ENCODE measurements around the gene RELCH.

DNA sequence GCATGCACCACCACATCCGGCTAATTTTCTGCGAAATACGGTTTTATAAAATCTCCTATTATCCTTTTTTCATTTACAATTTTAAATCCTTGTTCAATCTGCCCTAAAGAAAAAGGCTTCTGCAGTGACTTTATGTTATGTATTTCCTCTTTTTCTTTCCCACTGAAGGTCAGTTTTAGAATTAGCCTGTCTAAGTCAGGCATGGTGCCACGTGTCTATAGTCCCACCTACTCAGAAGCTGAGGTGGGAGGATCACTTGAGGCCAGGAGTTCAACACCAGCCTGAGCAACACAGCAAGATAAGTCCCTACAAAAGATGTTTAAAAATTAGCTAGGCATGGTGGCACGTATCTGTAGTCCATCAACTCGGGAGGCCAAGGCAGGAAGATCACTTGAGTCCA, 98.2 kb downstream of the RELCH start:
- TF ChIP-seq, protein P1, sequence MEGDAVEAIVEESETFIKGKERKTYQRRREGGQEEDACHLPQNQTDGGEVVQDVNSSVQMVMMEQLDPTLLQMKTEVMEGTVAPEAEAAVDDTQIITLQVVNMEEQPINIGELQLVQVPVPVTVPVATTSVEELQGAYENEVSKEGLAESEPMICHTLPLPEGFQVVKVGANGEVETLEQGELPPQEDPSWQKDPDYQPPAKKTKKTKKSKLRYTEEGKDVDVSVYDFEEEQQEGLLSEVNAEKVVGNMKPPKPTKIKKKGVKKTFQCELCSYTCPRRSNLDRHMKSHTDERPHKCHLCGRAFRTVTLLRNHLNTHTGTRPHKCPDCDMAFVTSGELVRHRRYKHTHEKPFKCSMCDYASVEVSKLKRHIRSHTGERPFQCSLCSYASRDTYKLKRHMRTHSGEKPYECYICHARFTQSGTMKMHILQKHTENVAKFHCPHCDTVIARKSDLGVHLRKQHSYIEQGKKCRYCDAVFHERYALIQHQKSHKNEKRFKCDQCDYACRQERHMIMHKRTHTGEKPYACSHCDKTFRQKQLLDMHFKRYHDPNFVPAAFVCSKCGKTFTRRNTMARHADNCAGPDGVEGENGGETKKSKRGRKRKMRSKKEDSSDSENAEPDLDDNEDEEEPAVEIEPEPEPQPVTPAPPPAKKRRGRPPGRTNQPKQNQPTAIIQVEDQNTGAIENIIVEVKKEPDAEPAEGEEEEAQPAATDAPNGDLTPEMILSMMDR (IDR thresholded peaks at IDR 0.05): no peak
- TF ChIP-seq POLR2A (IDR thresholded peaks at IDR 0.05): no peak

All from uterus (tissue), 2 donors.